Liver (tissue), 9 donors: ENCODE results near the gene ENPP3. TPM values are rescaled to one million over a fixed set of nuclear protein-coding genes. Genes with fewer than 3 reads are reported as not detected.
A peak's percentile ranks its signal among the peaks of the same experiment; 100 is the strongest.

Source experiments
- DNase-seq: peaks from one replicate; pipeline ENCODE4 v3.0.0-alpha.2; 2017; ENCODE audit warnings: low spot score
- H3K27ac ChIP-seq, 2 donors: one replicate each; pipeline ENCODE4 v1.7.0; 2013; ENCODE audit warnings: inconsistent platforms in 2 of 2, low read length in 2 of 2, control low read depth in 1 of 2, low read depth in 1 of 2, mild to moderate bottlenecking in 1 of 2
- H3K27me3 ChIP-seq, 4 donors: one replicate each; pipeline versions ENCODE4 v1.6.1 to v1.7.0; 2013; ENCODE audit warnings: low read length in 3 of 4, inconsistent platforms in 1 of 4, mild to moderate bottlenecking in 1 of 4, moderate library complexity in 1 of 4; ENCODE audit not compliant: control insufficient read depth in 4 of 4, insufficient read depth in 4 of 4
- H3K36me3 ChIP-seq, 4 donors: one replicate each; pipeline versions ENCODE4 v1.6.1 to v1.7.0; 2013; ENCODE audit warnings: low read length in 3 of 4, mild to moderate bottlenecking in 3 of 4, low read depth in 1 of 4, moderate library complexity in 1 of 4; ENCODE audit not compliant: control insufficient read depth in 4 of 4, insufficient read depth in 3 of 4
- H3K4me1 ChIP-seq, 4 donors: one replicate each; pipeline versions ENCODE4 v1.6.1 to v1.7.0; 2013; ENCODE audit warnings: low read length in 3 of 4, mild to moderate bottlenecking in 3 of 4, moderate library complexity in 1 of 4; ENCODE audit not compliant: control insufficient read depth in 4 of 4, insufficient read depth in 4 of 4
- H3K4me3 ChIP-seq, 3 donors: one replicate each; pipeline versions ENCODE4 v1.6.1 to v1.7.0; 2013; ENCODE audit warnings: low read length in 3 of 3, control low read depth in 1 of 3, low read depth in 1 of 3, mild to moderate bottlenecking in 1 of 3
- H3K9ac ChIP-seq, 2 donors: one replicate each; pipeline ENCODE4 v1.7.0; 2013; ENCODE audit warnings: low read length in 2 of 2, mild to moderate bottlenecking in 2 of 2, moderate library complexity in 2 of 2, control low read depth in 1 of 2, low read depth in 1 of 2
- H3K9me3 ChIP-seq, 4 donors: one replicate each; pipeline versions ENCODE4 v1.6.1 to v1.7.0; 2013; ENCODE audit warnings: low read length in 3 of 4; ENCODE audit not compliant: control insufficient read depth in 4 of 4
- ATF3 ChIP-seq: IDR thresholded peaks from 2 replicates; pipeline ENCODE4 v1.6.1; 2016; ENCODE audit warnings: antibody characterized with exemption
- CTCF ChIP-seq: fragments of 150-350 bp; IDR thresholded peaks from 2 replicates; pipeline ENCODE4 v1.5.1; 2017; ENCODE audit warnings: improper control_type of control experiment, low read depth, low read length; ENCODE audit not compliant: missing input control
- EGR1 ChIP-seq, 2 donors: IDR thresholded peaks; 2 replicates each; pipeline ENCODE4 v1.6.1; 2016 to 2018; ENCODE audit warnings: antibody characterized with exemption in 2 of 2, low read depth in 2 of 2
- FOXA1 ChIP-seq: IDR thresholded peaks from 2 replicates; pipeline ENCODE4 v1.6.1; 2016; ENCODE audit warnings: antibody characterized with exemption
- FOXA2 ChIP-seq: IDR thresholded peaks from 2 replicates; pipeline ENCODE4 v1.6.1; 2016; ENCODE audit warnings: antibody characterized with exemption
- GABPA ChIP-seq, 2 donors: IDR thresholded peaks in 1 of 2; conservative IDR thresholded peaks in 1 of 2; 2 replicates each; pipeline ENCODE4 v1.6.1; 2016; ENCODE audit warnings: antibody characterized with exemption in 2 of 2, mild to moderate bottlenecking in 1 of 2, moderate library complexity in 1 of 2
- HNF4A ChIP-seq, 2 donors: conservative IDR thresholded peaks; 2 replicates each; pipeline ENCODE4 v1.6.1; 2016; ENCODE audit warnings: antibody characterized with exemption in 2 of 2, mild to moderate bottlenecking in 2 of 2
- HNF4G ChIP-seq: IDR thresholded peaks from 2 replicates; pipeline ENCODE4 v1.6.1; 2016; ENCODE audit warnings: antibody characterized with exemption
- JUND ChIP-seq, 2 donors: IDR thresholded peaks; 2 replicates each; pipeline ENCODE4 v1.6.1; 2016; ENCODE audit warnings: antibody characterized with exemption in 2 of 2
- MAX ChIP-seq: IDR thresholded peaks from 2 replicates; pipeline ENCODE4 v1.6.1; 2016; ENCODE audit warnings: antibody characterized with exemption
- NR2F2 ChIP-seq: IDR thresholded peaks from 2 replicates; pipeline ENCODE4 v1.6.1; 2016; ENCODE audit warnings: antibody characterized with exemption
- RAD21 ChIP-seq, 2 donors: IDR thresholded peaks; 2 replicates each; pipeline ENCODE4 v1.6.1; 2016; ENCODE audit warnings: antibody characterized with exemption in 2 of 2, mild to moderate bottlenecking in 2 of 2
- REST ChIP-seq: IDR thresholded peaks from 2 replicates; pipeline ENCODE4 v1.6.1; 2016; ENCODE audit warnings: antibody characterized with exemption, mild to moderate bottlenecking
- RXRA ChIP-seq, 2 donors: IDR thresholded peaks; 2 replicates each; pipeline ENCODE4 v1.6.1; 2017 to 2018; ENCODE audit warnings: antibody characterized with exemption in 2 of 2, mild to moderate bottlenecking in 1 of 2
- SP1 ChIP-seq: IDR thresholded peaks from 2 replicates; pipeline ENCODE4 v1.6.1; 2018; ENCODE audit warnings: antibody characterized with exemption, mild to moderate bottlenecking
- TAF1 ChIP-seq: conservative IDR thresholded peaks from 2 replicates; pipeline ENCODE4 v1.6.1; 2016; ENCODE audit warnings: antibody characterized with exemption, mild to moderate bottlenecking
- YY1 ChIP-seq: IDR thresholded peaks from 2 replicates; pipeline ENCODE4 v1.6.1; 2016; ENCODE audit warnings: antibody characterized with exemption, mild to moderate bottlenecking
- ZBTB33 ChIP-seq: IDR thresholded peaks from 2 replicates; pipeline ENCODE4 v1.6.1; 2016; ENCODE audit warnings: antibody characterized with exemption
- WGBS: extraction: QIAGEN DNeasy Blood & Tissue Kit; methylation state at CpG from one replicate; pipeline ENCODE4 v1.1.7; 2013; 5-methylcytosine and 5-hydroxymethylcytosine counted together
- polyA plus RNA-seq, 2 donors: library from polyadenylated mRNA; stranded (reverse) in 1 of 2; unstranded in 1 of 2; fragments of 200-250 nt in 1 of 2; fragments of >200 nt in 1 of 2; fragmentation: Nextera tagmentation in 1 of 2; extraction: Ambion mirVana in 1 of 2; gene quantifications; one replicate each; pipeline versions ENCODE4 v1.2.1 to v1.2.3, GENCODE V29; 2013 to 2015
- total RNA-seq, 2 donors: library from RNA; depleted of rRNA; stranded (reverse); fragments of >200 nt; gene quantifications; one replicate each; pipeline ENCODE4 v1.2.3, GENCODE V29; 2014
- donor health status: healthy.
- donor health status: healthy.
- donor health status: healthy.
- donor health status: healthy.
- donor health status: healthy.

ENPP3 gene
- total and polyA plus RNA-seq, 4 donors: 0.51 to 6.1 (median 1.1) TPM

GRCh38 chr6:131628726-131629125 is 8.4 kb upstream of the ENPP3 start:
- Histone ChIP-seq H3K9me3 (no peaks in the 10 kb centered on the region), H3K4me1 (peaks cover 0 to 15% (median 13%) of the 10 kb centered on the region in 4 donors), H3K36me3 (peaks cover 0 to 12% (median 7%) of the 10 kb centered on the region in 4 donors), H3K9ac (peak overlapping the region in 1 of 2 donors; percentile 8), H3K4me3 (no peak overlapping the region), H3K27me3 (no peaks in the 10 kb centered on the region), H3K27ac (no peak overlapping the region)
- no peak for TF ChIP-seq RAD21 (IDR thresholded peaks at IDR 0.05)
- no peak for TF ChIP-seq HNF4G
- TF ChIP-seq NR2F2: no peak
- no peak for TF ChIP-seq JUND (IDR thresholded peaks at IDR 0.05)
- no peak for TF ChIP-seq GABPA (IDR thresholded peaks at IDR 0.05 in 1 of 2, conservative IDR thresholded peaks at IDR 0.05 in 1 of 2)
- TF ChIP-seq ATF3: no peak
- no peak for TF ChIP-seq RXRA (IDR thresholded peaks at IDR 0.05)
- TF ChIP-seq REST: no peak
- TF ChIP-seq SP1: no peak
- TF ChIP-seq MAX: no peak
- no peak for TF ChIP-seq EGR1 (IDR thresholded peaks at IDR 0.05; ENCODE audit: low read depth in 2 of 2)
- TF ChIP-seq HNF4A (conservative IDR thresholded peaks at IDR 0.05): no peak
- TF ChIP-seq FOXA2: no peak
- TF ChIP-seq YY1: no peak
- TF ChIP-seq ZBTB33: no peak
- no peak for TF ChIP-seq CTCF
- no peak for TF ChIP-seq FOXA1
- no peak for TF ChIP-seq TAF1
- DNase-seq: no peak
- WGBS: 45% methylated on average over 1 of the region's 1 CpG
